GM21619 (cell line): ENCODE data around the gene UBE2J2.

Experiments used
- ATAC-seq: cut with Tn5 transposase; IDR thresholded peaks from one replicate; pipeline ENCODE4 v1.9.1; 2021; ENCODE audit not compliant: unreplicated experiment

Gene UBE2J2

DNA sequence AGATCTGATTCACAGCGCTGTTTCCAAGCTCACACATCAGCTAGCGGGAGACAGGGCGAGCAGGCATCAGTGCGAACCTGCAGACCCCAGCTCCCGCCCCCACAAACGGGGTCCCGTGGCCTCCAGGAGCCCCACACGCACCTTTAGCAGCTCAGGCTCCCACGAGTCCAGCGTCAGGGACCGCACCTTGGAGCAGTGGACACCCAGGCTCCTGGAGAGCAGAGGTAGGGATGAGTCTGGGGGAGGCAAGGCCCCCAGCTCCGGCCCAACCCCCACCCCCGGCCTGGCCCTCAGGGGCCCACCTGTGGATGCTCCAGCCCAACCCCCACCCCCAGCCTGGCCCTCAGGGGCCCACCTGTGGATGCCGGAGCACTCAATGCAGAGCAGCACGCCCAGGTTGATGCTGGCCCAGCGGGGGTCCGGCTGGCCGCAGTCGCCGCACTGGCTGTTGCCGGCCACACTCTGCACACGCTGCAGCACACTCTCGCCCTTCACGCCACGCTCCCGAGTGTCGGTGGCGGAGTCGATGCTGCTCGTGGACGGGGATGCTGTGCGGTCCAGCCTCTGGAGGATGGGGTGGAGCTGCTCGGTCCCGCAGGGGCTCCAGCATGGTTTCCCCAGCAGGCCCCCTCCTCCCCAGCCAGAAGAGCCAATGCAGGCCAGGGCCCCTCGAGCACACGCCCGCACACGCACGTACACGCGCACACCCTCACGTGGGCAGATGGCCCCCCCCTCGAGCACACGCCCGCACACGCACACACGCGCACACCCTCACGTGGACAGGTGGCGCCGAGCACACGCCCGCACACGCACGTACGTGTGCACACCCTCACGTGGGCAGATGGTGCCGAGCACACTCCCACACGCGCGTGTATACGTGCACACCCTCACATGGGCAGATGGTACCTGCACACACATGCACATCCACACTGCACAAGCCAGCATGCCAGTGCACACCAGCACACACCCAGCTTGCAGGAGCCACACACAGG, 22.7 kb upstream of the UBE2J2 start:
- no peak for ATAC-seq

DNA sequence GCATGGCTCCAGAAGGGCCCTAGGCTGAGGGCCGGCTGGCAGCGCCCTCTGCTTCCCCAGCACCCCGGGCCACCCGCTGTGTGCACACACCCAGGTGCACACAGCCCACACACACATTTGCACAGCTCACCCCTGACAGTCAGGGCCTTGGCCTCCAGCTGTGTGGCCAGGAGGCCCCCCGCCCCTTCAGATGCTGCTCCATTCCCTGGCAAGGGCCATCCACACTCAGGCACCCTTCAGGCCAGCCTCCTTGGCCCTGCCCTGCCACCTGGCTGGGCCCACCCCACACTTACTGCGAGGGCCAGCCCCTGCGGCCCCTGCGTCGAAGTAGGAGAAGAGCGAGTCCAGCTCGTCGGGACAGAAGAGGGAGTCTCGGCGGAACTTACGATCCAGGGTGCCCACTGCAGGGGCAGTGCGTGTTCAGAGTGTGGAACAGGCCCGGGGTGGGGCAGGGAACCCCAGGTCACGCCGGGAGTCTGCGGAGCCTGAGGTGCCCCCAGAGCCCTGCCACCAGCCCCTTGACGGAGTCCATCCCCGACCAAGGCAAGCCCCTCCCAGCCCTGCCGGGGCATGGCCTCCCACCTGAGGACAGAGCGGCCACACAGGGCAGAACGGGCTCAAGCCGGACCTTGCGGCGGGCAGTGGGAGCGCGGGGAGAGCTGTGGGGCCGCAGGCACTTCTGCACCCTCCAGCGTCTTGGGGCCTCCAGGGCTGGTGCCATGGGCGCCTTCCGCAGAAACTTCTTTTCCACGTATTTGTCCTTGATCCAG, 21.7 kb upstream of the UBE2J2 start:
- no peak for ATAC-seq

DNA sequence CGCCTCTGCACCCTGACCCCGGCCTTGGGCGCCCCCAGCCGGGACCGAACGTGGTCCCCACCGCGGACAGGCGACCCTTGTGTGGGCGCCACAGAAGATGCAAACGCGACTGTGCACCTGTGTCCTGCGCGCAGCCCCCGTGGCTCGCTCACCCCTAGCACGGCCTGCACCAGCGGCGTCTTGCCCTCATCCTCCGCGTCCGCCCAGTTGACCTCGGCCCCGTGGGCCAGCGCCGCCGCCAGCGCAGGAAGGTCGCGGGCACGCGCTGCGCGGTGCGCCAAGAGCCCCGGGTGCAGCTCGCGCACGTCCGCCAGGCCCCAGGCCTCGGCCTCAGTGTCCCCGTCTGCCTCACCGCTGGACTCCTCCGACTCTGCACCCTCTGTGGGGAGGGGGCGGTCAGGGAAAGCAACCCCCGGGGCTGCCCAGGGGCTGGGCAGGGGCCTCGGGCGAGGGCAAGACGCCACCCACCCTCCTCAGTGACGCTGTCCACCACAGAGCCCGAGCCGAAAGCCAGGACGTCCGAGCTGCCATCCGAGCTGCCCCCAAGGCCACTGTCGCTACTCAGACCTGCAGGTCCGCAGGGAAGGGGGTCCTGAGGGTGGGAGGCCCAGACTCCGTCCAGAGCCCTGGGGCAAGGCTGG, 20.7 kb upstream of the UBE2J2 start:
- ATAC-seq: no peak

DNA sequence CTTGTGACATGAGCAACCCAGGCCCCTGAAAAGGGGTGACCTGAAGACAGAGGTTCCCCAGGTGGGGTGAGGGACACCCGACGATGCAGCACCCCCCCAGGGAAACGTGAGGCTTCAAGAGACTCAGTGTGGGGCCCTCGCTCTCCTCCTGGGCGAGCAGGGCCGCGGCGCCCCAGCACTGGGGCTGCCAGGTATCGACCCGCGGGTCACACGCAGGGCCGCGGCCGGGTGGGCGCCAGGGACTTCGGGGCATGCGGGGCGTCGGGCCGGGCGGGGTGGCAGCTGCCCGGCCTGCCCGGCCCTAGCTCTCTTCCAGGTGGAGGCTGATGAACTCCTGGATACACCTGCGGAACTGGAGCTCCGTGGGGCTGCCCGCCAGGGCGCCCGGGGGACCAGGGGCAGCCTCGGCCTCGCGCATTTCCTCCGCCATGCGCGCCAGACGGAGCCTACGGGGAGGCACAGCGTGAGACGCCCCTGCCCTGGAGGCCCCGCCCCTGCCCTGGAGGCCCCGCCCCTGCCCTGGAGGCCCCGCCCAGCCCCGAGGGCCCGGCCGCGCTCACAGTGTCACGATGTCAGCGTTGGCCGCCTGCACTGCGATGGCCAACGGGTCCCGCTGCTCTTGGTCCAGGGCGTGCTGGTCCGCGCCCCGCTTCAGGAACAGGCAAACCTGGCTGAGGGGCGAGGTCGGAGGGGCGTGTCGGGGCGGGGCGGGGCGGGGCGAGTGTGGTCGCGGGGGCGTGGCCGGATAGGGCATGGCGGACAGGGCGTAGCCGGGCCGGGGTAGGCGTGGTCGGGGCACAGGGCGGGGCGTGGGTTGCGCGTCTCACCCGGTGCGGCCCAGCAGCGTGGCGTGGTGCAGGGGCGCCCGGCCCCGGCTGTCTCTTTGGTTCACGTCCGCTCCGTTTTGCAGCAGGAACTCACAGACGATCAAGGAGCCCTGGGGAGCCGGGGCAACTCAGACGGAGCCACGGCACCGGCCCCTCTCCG, 19.9 kb upstream of the UBE2J2 start:
- ATAC-seq: no peak

DNA sequence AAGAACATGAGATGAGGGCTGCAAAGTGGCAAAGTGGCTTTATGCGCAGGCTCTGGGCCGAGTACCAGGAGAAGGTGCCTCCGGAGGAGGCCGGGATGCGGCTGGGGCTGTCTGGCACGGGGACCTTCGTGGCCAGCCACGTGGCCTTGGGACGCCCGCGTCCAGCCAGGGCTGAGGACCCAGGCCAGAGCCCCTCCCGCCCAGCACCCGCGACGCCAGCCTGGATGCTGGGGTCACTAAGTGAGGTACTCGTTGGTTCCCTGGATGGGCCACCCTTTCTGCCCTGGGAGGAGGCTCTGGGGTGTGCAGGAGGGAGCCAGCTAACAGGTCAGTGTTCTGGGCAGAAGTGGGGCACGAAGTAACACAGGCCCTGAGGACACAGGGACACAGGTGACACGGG, 19.2 kb upstream of the UBE2J2 start:
- no peak for ATAC-seq

DNA sequence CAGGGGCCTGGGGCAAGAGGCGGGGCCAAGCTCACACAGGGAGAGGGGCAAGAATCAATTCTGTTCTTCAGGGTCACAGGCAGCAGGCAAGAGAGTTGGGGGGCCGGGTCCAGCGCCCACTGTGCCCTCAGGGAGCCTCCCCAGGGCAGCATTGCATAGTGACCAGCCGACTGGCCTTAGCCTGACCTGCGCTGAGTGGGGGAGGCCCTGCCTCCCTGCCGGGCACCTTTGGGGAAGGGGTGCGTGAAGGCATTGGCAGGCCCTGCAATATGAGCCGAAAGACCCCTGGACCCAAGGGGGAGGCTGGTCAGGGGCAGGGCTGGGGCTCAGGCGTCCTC, 18.8 kb upstream of the UBE2J2 start:
- ATAC-seq: no peak

DNA sequence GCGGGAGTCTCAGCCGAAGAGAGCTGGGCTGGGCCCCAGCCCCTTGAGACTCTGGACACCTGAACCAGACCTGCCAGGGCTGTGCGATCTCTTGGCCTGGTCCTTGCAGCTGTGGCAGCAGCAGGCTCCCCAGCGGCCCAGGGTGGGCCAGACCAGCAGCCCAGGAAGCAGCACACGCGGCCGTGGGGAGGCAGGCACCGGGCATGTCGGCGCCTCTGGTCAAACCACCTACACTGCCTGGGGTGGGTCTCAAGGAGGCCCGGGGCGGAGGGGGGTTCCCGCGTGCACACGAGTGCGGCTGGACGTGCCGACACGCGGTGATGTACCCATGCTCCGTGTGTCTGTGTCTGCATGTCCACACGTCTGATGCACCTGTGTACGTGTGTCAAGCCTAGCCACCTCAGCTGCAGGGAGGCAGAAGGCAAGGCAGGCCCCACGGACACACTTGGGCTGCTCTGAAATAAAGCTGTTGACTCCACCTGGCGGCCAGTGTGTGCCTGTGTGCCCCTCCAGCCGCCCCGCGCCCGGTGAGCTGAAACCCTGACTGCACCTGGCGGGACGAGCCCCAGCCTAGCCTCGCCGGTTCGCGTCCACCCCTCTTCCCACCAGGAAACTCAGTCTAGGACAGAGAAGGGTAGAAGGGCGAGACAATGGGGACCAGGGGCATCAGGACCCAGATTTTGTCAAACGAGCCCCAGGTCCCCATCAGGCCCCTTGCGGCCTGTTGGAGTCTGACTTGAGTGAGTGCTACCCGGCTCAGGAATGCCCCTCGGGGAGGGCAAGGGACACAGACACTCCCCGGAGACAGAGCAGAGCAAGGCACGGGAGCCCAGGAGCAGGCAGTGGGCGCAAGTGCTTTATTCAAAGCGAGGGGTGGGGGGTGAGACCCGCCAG, 18.1 kb upstream of the UBE2J2 start:
- ATAC-seq: no peak

DNA sequence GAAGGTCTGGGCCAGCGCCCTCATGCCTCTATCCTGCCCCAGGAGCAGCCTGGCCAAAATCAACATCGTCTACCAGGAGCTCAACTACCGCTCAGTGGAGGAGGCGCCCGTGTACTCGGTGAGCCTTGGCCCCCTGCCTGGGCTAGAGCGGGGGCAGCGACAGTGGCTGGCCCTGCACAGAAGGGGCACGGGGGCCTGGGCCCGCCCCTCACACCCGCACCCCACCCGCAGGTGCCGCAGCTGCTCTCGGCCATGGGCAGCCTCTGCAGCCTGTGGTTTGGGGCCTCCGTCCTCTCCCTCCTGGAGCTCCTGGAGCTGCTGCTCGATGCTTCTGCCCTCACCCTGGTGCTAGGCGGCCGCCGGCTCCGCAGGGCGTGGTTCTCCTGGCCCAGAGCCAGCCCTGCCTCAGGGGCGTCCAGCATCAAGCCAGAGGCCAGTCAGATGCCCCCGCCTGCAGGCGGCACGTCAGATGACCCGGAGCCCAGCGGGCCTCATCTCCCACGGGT, 17.4 kb upstream of the UBE2J2 start:
- ATAC-seq: no peak

DNA sequence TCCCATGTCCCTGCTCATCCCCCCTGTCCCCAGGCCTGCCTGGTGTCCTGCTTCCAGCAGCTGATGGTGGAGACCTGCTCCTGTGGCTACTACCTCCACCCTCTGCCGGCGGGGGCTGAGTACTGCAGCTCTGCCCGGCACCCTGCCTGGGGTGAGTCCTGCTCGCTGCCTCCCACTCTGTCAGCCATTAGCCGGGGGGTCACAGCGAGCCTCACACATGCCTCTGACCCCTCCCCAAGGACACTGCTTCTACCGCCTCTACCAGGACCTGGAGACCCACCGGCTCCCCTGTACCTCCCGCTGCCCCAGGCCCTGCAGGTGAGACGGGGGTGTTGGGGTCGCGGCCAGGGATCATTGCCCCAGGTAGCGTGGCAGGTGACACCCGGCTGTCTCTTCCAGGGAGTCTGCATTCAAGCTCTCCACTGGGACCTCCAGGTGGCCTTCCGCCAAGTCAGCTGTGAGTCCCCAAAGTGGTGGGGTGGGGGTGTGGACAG, 16.6 kb upstream of the UBE2J2 start:
- no peak for ATAC-seq

DNA sequence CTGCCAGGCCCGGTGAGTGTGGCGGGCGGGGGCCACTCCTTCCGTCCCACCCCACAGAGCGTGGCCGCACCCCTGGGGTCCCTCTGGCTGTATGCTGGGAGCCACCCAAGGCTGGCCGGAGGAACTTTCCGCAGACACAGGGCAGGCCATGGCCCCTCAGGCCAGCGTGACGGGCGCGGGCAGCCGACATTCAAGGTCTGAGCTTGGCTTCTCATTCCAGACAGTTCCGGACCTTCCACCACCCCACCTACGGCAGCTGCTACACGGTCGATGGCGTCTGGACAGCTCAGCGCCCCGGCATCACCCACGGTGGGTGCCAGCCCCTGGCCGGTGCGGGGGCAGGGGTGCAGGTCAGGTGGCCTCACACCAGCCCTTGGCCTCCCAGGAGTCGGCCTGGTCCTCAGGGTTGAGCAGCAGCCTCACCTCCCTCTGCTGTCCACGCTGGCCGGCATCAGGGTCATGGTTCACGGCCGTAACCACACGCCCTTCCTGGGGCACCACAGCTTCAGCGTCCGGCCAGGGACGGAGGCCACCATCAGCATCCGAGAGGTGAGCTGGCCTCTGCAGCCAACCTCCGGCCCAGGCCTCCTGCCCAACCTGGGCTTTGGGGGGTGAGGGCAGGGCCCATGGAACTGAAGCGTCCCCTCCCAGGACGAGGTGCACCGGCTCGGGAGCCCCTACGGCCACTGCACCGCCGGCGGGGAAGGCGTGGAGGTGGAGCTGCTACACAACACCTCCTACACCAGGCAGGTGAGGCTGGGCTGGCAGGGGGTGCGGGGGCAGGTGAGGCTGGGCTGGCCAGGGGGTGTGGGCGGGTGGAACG, 13.8 kb upstream of the UBE2J2 start:
- ATAC-seq: no peak

DNA sequence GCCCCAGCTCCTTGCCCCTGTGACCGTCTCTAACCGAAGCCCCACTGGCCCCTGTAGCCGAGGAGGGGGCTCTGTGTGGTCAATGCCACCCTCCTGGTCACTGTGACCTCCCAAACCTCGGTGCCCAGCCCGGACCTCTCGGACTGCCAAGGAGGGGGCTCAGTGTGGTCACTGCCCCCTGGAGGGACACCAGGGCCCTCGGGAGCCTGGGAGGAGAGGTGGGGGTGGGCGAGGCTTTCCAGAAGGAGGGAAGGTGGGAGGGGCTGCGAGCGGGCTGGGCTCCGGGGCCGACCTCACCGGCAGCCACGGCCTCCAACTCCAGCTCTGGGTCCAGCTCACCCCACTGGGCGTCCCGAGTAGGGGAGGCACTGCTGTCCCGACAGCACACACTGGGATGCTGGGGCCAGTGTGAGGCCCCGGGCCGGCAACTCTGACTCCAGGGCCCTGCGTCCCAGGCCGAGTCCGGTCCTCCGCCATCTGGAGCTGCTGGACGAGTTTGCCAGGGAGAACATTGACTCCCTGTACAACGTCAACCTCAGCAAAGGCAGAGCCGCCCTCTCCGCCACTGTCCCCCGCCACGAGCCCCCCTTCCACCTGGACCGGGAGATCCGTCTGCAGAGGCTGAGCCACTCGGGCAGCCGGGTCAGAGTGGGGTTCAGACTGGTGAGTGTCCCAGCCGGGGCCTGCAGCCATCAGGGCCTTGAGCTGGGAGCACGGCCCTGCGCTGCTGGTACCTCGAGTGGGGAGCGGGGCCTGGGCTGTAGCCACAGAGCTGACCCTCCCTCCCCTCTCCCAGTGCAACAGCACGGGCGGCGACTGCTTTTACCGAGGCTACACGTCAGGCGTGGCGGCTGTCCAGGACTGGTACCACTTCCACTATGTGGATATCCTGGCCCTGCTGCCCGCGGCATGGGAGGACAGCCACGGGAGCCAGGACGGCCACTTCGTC, 12.9 kb upstream of the UBE2J2 start:
- no peak for ATAC-seq

DNA sequence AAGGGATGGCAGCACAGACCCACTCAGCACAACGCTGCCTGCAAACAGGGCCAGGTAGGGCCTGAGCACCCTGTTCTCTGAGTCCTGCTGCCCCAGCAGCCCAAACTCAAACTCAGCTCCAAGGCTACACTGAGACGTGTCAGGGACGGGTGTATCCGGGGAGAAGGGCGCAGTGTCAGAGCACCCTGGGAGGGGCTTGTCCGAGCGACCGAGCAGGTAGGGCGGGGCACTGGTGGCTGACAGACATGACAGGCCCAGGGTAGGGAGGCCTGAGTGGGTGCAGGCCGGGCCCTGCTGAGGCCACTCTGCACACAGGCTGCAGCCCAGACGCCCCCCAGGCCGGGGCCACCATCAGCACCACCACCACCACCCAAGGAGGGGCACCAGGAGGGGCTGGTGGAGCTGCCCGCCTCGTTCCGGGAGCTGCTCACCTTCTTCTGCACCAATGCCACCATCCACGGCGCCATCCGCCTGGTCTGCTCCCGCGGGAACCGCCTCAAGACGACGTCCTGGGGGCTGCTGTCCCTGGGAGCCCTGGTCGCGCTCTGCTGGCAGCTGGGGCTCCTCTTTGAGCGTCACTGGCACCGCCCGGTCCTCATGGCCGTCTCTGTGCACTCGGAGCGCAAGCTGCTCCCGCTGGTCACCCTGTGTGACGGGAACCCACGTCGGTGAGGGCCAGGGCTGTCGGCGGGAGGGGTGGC, 12.1 kb upstream of the UBE2J2 start:
- ATAC-seq: no peak

DNA sequence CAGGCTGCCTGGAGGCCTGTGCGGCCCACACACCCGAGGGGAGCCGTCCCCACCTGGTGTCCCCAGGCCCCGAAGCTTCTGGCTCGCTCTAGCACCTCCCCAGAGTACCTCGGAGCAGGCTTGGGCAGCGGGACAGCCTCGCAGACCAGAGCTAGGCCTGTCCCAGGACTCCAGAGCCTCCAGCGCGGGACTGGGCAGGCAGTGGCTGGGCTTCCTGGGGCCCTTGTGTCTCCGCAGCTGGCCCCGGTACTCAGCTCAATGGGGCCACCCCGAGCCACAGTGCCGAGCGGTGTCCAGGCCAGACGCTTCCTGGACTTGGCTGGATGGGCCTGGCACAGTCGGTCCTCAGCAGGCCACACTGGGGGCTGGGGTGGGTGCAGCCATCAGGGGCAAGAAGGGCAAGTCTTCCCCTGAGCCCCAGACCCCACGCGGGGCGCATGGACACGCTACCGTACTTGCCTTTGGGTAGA, 11.5 kb upstream of the UBE2J2 start:
- no peak for ATAC-seq

DNA sequence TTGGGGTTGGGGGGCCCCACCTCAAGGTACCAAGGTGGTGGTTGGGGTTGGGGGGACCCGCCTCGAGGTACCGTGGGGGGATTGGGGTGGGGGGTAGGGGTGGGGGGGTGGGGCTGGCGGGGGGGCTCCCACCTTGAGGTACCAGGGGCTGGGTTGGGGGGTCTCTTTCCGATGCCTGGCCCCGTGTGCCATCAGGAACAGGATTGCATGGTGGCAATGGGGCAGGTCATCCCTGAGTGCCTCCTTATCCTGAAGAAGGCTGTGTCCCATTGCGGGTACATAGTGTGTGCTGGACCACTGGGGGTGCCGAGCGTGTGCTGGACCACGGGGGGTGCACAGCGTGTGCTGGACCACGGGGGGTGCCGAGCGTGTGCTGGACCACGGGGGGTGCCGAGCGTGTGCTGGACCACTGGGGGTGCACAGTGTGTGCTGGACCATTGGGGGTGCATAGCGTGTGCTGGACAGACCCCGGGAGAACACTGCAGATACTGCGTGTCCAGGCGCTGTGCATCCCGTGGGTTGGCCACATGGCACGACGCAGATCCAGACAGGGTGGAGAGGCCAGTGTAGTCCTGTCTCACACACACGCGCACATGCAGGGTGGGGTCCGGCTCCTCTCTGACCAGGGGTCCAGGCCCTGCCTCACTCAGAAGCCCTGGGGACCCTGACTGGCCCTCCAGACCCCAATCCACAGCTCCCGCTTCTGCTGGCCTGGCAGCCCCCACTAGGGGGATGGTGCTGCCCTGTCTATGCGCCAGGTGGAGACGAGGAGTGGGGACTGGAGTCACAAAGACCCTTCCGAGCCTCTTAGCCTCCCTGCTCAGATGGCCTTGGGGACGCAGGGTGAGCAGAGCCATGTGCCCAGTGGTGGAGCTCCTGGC, 10.8 kb upstream of the UBE2J2 start:
- no peak for ATAC-seq

DNA sequence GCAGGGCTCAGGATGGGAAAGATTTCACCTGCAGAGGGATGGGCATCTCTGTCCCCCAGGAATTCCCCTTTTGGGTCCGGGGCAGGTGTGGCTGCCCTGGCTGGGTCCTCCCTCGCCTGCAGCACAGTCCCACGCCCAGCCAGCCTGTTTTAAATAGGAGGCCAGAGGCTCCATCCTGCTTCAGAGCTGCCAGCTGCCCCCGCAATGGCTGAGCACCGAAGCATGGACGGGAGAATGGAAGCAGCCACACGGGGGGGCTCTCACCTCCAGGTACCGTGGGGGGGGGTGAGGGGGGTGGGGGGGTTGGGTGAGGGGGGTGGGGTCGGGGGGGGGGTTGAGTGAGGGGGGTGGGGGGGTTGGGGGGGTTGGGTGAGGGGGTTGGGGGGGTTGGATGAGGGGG, 10.2 kb upstream of the UBE2J2 start:
- ATAC-seq: no peak
